GM04504 (cell line): ENCODE results near the gene MT1H.
"Not testable (repeated sequence)": the region's sequence is repeated elsewhere in the genome, so short reads cannot be mapped to it uniquely, and the experiment has no call there.

ENCODE experiments used
- DNase-seq: peaks from one replicate; pipeline ENCODE4 v3.0.0-alpha.2; 2012; ENCODE audit warnings: low read depth

Gene MT1H

DNA sequence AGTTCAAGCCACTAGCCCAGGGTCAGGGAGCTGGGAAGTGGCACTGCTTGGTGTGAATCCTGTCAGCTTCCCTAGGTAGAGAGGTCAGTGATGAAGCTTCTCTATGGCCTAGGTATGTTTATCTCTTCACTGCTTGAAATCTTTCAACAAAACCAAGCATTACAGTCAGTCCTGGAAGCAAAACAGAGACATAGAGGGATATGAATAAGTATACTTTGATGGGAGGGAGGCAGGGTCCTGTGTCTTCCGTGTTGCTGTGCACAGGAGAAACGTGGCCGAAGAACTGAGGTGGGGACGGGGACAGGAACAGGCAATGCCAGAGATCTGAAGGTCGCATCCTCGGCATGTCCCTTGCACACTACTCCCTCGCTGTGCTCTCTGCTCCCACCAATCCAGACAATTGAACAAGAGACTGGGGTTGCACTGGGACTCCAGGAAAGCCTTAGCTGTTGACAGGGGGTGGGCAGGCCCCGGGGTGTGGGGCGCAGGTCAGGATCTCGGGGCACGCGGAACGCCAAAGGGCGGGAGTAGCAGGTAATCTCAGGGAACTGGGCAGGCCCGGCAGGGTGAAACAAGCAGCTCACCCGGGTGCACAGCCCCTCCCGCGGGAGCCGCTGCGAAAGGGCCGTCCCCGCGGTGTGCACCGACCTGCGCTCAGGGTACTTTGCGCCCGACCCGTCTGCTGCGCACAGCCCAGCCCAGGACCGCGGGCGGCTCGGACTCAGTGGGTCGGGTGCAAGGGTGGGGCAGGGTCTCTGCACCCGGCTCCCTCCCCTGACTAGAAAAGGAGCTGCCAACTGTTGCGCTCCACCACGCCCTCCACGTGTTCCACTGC, at the start of gene MT1H:
Gene MT1H, plus strand, starts transcription at position 810 of the 835 bp plus-strand sequence. CDS start 71 bp downstream, outside the sequence.
- DNase-seq = no peak

GRCh38 chr16:56620339-56620897, 49.2 kb upstream of the MT1H start:
- no peak for DNase-seq

DNA sequence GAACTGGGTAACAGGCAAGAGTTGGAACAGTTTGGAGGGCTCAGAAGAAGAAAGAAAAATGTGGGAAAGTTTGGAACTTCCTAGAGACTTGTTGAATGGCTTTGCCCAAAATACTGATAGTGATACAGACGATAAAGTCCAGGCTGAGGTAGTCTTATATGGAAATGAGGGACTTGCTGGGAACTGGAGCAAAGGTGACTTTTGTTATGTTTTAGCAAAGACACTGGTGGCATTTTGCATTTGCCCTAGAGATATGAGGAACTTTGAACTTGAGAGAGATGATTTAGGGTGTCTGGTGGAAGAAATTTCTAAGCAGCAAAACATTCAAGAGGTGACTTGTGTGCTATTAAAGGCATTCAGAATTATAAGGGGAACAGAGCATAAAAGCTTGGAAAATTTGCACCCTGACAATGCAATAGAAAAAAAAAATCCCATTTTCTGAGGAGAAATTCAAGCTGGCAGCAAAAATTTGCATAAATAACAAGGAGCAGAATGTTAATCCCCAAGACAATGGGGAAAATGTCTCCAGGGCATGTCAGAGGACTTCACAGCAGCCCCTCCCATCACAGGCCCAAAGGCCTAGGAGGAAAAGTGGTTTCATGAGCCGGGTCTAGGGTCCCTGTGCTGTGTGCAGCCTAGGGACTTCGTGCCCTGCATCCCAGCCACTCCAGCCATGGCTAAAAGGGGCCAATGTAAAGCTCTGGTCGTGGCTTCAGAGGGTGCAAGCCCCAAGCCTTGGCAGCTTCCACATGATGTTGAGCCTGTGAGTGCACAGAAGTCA, 47.8 kb upstream of the MT1H start:
- DNase-seq = not testable (repeated sequence)

- not testable (repeated sequence) for DNase-seq
Measured at GRCh38 chr16:56623184-56623583, 46.4 kb upstream of the MT1H start.

DNA sequence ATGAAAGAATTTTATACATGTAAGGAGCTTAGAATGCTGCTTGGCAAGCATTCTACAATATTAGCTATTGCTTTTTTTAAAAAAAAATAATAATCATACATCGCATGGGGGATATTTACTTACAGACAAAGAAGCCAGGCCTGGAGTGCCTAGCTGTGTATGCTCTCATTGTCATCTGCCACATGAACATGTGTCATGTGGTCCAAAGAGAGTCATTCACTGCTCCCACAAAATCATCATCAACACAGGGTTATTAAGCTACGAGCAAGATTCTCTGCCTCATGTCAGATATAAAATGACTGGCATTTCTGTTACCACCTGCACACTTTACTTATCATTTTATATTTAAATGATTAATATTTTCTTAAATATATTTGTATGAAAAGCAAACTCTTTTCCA, 46.0 kb upstream of the MT1H start:
- no peak for DNase-seq

- DNase-seq = no peak
Measured at GRCh38 chr16:56625140-56625942, 44.3 kb upstream of the MT1H start, which contains the start of gene MT1E. Gene MT1E (plus strand): TSS chr16:56625781. CDS start chr16:56625852, 71 bp downstream.

DNA sequence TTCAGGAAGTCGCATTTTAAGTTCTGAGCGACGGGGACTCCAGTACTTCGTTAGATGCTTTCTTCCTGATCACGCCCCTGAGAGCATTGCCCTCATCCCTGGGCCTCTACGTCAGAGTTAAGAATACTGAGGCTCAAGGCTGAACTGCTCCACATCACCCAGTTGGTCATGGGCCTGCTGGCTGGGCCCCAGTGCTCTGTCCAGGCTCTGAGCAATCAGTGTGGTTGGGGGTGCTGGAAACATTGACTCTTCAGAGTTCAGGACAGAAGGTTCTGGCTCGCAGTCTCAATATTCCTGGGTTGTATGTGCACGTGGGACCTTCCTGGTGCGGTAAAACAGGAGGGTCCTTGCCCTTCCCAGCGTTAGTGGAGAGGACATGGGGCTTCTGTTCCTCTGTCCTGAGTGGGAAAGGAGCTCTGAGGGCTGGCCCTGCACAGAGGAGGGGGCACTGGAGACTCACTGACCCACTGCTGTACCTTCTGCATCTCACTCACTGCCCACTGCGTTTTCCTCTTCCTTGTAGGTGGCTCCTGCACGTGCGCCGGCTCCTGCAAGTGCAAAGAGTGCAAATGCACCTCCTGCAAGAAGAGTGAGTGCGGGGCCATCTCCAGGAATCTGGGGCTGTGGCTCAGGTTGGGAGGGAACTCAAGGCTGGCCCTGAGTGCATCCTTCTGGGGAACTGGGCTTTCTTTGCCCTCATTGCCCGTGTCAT, 43.5 kb upstream of the MT1H start:
- no peak for DNase-seq

DNA sequence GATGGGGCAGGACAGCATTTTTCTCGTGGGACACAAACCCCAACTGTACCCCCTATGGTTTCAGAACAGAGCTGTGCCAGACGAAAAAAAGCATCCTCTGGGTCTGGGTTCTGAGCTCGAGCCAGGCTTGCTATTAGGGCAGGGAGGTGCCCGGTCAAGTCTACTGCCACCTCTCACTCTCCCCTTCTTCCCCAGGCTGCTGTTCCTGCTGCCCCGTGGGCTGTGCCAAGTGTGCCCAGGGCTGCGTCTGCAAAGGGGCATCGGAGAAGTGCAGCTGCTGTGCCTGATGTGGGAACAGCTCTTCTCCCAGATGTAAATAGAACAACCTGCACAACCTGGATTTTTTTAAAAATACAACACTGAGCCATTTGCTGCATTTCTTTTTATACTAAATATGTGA, 42.9 kb upstream of the MT1H start:
- no peak for DNase-seq

- DNase-seq = no peak
Measured at GRCh38 chr16:56628486-56629350, 40.9 kb upstream of the MT1H start.

GRCh38 chr16:56629531-56629930, 40.1 kb upstream of the MT1H start:
- DNase-seq = no peak

DNA sequence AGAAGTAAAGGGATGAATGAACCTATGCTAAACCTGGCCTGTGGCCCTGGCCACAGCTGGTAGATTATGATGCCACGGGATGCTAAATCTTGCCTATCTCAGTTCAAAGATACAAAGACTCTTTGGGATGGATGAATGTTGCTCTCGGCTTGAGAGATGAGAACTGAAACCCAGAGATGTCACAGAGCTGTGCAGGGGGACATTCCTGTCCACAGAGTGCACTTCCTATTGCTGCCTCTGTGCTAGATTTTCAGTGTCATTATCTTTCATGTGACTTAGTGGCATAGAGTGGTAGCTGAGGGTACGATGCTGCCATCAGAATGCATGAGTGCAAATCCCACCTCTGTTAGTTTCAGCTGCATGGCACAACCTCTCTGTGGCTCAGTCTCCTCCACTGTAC, 39.5 kb upstream of the MT1H start:
- DNase-seq = no peak

DNA sequence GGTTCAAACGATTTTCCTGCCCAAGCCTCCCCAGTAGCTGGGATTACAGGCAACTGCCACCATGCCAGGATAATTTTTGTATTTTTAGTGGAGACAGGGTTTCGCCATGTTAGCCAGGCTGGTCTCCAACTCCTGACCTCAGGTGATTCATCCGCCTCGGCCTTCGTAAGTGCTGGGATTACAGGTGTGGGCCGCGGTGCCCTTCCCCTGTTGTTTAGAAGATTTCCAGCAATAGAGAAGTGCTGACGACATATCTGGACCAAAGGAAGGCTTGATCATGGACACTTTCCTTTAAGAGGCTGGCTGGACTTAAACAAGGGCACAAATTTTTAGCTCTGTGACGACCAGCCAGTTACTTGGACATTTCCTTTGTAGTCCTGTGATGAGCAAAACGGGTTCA, 38.4 kb upstream of the MT1H start:
- no peak for DNase-seq

DNA sequence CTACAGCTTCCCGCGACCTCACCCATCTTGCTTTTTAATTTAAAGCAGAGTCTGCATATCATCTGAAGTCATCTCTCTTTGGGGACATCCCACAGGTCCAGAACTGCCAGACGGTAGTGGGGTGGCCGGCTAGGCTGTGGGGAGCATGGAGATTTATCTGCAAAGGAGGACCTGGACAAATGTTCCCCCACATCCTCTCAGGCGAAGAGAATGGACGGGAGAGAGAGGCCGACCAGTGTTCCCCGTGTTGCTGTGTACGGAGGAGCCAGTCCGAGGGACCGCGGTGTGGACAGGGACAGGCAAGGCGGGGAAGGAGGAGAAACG, 37.8 kb upstream of the MT1H start:
- DNase-seq = no peak

GRCh38 chr16:56632156-56632847, 37.3 kb upstream of the MT1H start, which contains the start of gene MT1M:
Gene MT1M (plus strand): TSS chr16:56632659. CDS start chr16:56632732, 73 bp downstream.
- no peak for DNase-seq

- no peak for DNase-seq
Measured at GRCh38 chr16:56632848-56633365, 36.7 kb upstream of the MT1H start.

- DNase-seq = no peak
Measured at GRCh38 chr16:56633535-56633934, 36.1 kb upstream of the MT1H start.

GRCh38 chr16:56634715-56635440, 34.7 kb upstream of the MT1H start:
- no peak for DNase-seq

GRCh38 chr16:56635441-56635967, 34.1 kb upstream of the MT1H start:
- no peak for DNase-seq
